K562 (cell line): ENCODE data around the gene RXRA. TPM values are rescaled to one million over a fixed set of nuclear protein-coding genes. Genes with fewer than 3 reads are reported as not detected.
A peak's percentile ranks its signal among the peaks of the same experiment; 100 is the strongest.

Source experiments
- ATAC-seq: fragments of 200-7000 bp; cut with Tn5 transposase; 3 replicates; pipeline ENCODE4 v1.9.1; 2020; ENCODE audit warnings: moderate library complexity
- BruUV-seq: library from RNA; stranded (reverse); fragments of 400-500 nt; replicated peaks from 2 replicates; lab custom pipeline; 2021; lab: Mats Ljungman, UMichigan
- CTCF ChIA-PET: fragments of 300-600 bp; formaldehyde crosslinking; extraction: SDS; loops from one replicate; lab custom pipeline; 2021; ENCODE audit warnings: low intra/inter-chr PET ratio; lab: Yijun Ruan, JAX
- POLR2A ChIA-PET: fragments of 300-600, 350-650 bp; sonication (Branson Sonifier 250); formaldehyde crosslinking; extraction: SDS; loops from one replicate; lab custom pipeline; 2021; ENCODE audit warnings: antibody characterized with exemption, inconsistent platforms; lab: Yijun Ruan, JAX
- DNase-seq, 4 experiments: peaks; one replicate each; pipeline versions ENCODE4 v3.0.0 to v3.0.0-alpha.2; 2011 to 2018; ENCODE audit warnings: low spot score in 3 of 4, mixed read lengths in 3 of 4; ENCODE audit errors: extremely low read depth in 1 of 4
- FAIRE-seq: peaks from 2 replicates; lab custom pipeline; 2011; peaks lifted over from hg19 to GRCh38; lab: Jason Lieb, UNC
- H2AFZ ChIP-seq: 2 replicates; pipeline ENCODE4 v1.6.0; 2011; ENCODE audit warnings: low read depth, low read length, control low read depth, inconsistent platforms
- H3K27ac ChIP-seq: fragments of 200-600 bp; 3 replicates; pipeline ENCODE4 v1.8.0; 2011; ENCODE audit warnings: low read depth, mild to moderate bottlenecking, control low read depth, inconsistent platforms, low read length, moderate library complexity, mixed read lengths; ENCODE audit errors: extremely low read depth
- H3K27me3 ChIP-seq, 2 experiments: fragments of 300-600 bp in 1 of 2; 2 replicates in 1 of 2; 3 replicates in 1 of 2; pipeline versions ENCODE4 v1.6.0 to v1.8.0; 2011; ENCODE audit warnings: inconsistent platforms in 2 of 2, low read length in 2 of 2, mild to moderate bottlenecking in 1 of 2, mixed read lengths in 1 of 2, moderate library complexity in 1 of 2; ENCODE audit not compliant: control insufficient read depth in 2 of 2, insufficient read depth in 2 of 2
- H3K36me3 ChIP-seq: fragments of 300-600 bp; 3 replicates; pipeline ENCODE4 v1.8.0; 2011; ENCODE audit warnings: mild to moderate bottlenecking, low read length, inconsistent platforms; ENCODE audit not compliant: control insufficient read depth, insufficient read depth
- H3K4me1 ChIP-seq, 2 experiments: fragments of 200-600 bp in 1 of 2; replicated peaks in 1 of 2; 2 replicates in 1 of 2; 3 replicates in 1 of 2; pipeline versions ENCODE4 v1.5.1 to v1.8.0; 2011; ENCODE audit warnings: inconsistent platforms in 2 of 2, low read length in 2 of 2, mild to moderate bottlenecking in 1 of 2, mixed read lengths in 1 of 2, moderate library complexity in 1 of 2; ENCODE audit not compliant: control insufficient read depth in 2 of 2, insufficient read depth in 2 of 2
- H3K4me2 ChIP-seq: 2 replicates; pipeline ENCODE4 v1.6.1; 2011; ENCODE audit warnings: low read length, control low read depth, inconsistent platforms, mixed read lengths; ENCODE audit not compliant: insufficient read depth
- H3K4me3 ChIP-seq: fragments of 200-600 bp; sonication (generic), shearing (Covaris generic); 2 replicates; pipeline ENCODE4 v1.5.1; 2016; ENCODE audit warnings: control low read depth, inconsistent platforms
- H3K79me2 ChIP-seq: fragments of 200-600 bp; 3 replicates; pipeline ENCODE4 v1.8.0; 2011; ENCODE audit warnings: low read length, inconsistent platforms; ENCODE audit not compliant: control insufficient read depth, insufficient read depth
- H3K9ac ChIP-seq, 2 experiments: 2 replicates each; pipeline versions ENCODE4 v1.6.0 to v1.6.1; 2011; ENCODE audit warnings: low read depth in 2 of 2, low read length in 2 of 2, control low read depth in 1 of 2, inconsistent platforms in 1 of 2, mild to moderate bottlenecking in 1 of 2, mixed read lengths in 1 of 2; ENCODE audit not compliant: insufficient read depth in 1 of 2
- H3K9me1 ChIP-seq: one replicate; pipeline ENCODE4 v1.6.0; 2011; ENCODE audit warnings: inconsistent platforms, mild to moderate bottlenecking, low read length, moderate library complexity; ENCODE audit not compliant: control insufficient read depth, insufficient read depth
- H3K9me3 ChIP-seq: replicated peaks from 2 replicates; pipeline ENCODE4 v1.5.1; 2011; ENCODE audit warnings: low read depth, low read length, inconsistent platforms; ENCODE audit not compliant: control insufficient read depth, insufficient read depth
- H4K20me1 ChIP-seq: replicated peaks from 2 replicates; pipeline ENCODE4 v1.6.1; 2011; ENCODE audit warnings: low read length, inconsistent platforms, mixed read lengths; ENCODE audit not compliant: control insufficient read depth, insufficient read depth
- CBFA2T3 ChIP-seq: fragments of 450-650 bp; IDR thresholded peaks from 2 replicates; pipeline ENCODE4 v1.6.1; 2017
- CBX5 ChIP-seq: IDR thresholded peaks from 2 replicates; pipeline ENCODE4 v1.6.1; 2014; ENCODE audit warnings: low read depth, borderline replicate concordance
- CTBP1 ChIP-seq: fragments of 450-650 bp; IDR thresholded peaks from 2 replicates; pipeline ENCODE4 v1.6.1; 2016; ENCODE audit warnings: borderline replicate concordance
- EP300 ChIP-seq: IDR thresholded peaks from 2 replicates; pipeline ENCODE4 v1.6.1; 2012; ENCODE audit warnings: low read length, improper control_type of control experiment
- FOXJ2 ChIP-seq: fragments of 200-800 bp; sonication (Bioruptor generic); IDR thresholded peaks from 2 replicates; pipeline ENCODE4 v1.6.1; 2016; ENCODE audit warnings: missing genetic modification characterization, missing compliant biosample characterization
- HSF4 ChIP-seq: fragments of 250-450 bp; sonication (Bioruptor Pico); IDR thresholded peaks from 2 replicates; pipeline ENCODE4 v2.1.2; 2022; ENCODE audit warnings: mild to moderate bottlenecking, moderate library complexity, borderline replicate concordance
- L3MBTL2 ChIP-seq: fragments of 450-650 bp; IDR thresholded peaks from 2 replicates; pipeline ENCODE4 v1.6.1; 2016; ENCODE audit warnings: mild to moderate bottlenecking, moderate library complexity
- MBD2 ChIP-seq: sonication (generic); IDR thresholded peaks from 2 replicates; pipeline ENCODE4 v1.6.1; 2016; ENCODE audit warnings: low read depth, borderline replicate concordance
- MCM7 ChIP-seq, 2 experiments: fragments of 450-650 bp; IDR thresholded peaks; 2 replicates each; pipeline ENCODE4 v1.6.1; 2016 to 2018
- NR3C1 ChIP-seq: sonication (generic); formaldehyde crosslinking; IDR thresholded peaks from 2 replicates; pipeline ENCODE4 v1.8.1; 2022; ENCODE audit warnings: missing genetic modification reagents
- NRF1 ChIP-seq, 2 experiments: fragments of 450-650 bp; IDR thresholded peaks in 1 of 2; conservative IDR thresholded peaks in 1 of 2; 2 replicates each; pipeline ENCODE4 v1.6.1; 2014; ENCODE audit warnings: mild to moderate bottlenecking in 2 of 2
- RCOR1 ChIP-seq, 2 experiments: IDR thresholded peaks; 2 replicates each; pipeline ENCODE4 v1.6.1; 2012; ENCODE audit warnings: low read depth in 2 of 2, low read length in 2 of 2, borderline replicate concordance in 1 of 2, improper control_type of control experiment in 1 of 2
- SMARCA4 ChIP-seq: fragments of 450-650 bp; IDR thresholded peaks from 2 replicates; pipeline ENCODE4 v1.6.1; 2016
- SOX6 ChIP-seq: fragments of 450-650 bp; IDR thresholded peaks from 2 replicates; pipeline ENCODE4 v1.6.1; 2014; ENCODE audit warnings: mild to moderate bottlenecking
- ZBTB33 ChIP-seq: sonication (generic); formaldehyde crosslinking; IDR thresholded peaks from 2 replicates; pipeline ENCODE4 v1.8.1; 2023; ENCODE audit warnings: mild to moderate bottlenecking, missing genetic modification reagents
- ZNF140 ChIP-seq: fragments of 250-450 bp; sonication (Bioruptor Pico); IDR thresholded peaks from 2 replicates; pipeline ENCODE4 v1.8.0; 2021; ENCODE audit warnings: moderate library complexity, mild to moderate bottlenecking, inconsistent platforms
- ZNF212 ChIP-seq: fragments of 450-650 bp; formaldehyde crosslinking; IDR thresholded peaks from 2 replicates; pipeline ENCODE4 v1.4.0; 2020; ENCODE audit warnings: mild to moderate bottlenecking
- WGBS: fragments of 100-300 bp; shearing (Covaris generic); methylation state at CpG from one replicate; pipeline ENCODE4 v1.1.6; 2016; ENCODE audit warnings: low coverage, mixed read lengths; ENCODE audit not compliant: insufficient coverage; ENCODE audit errors: missing lambda C conversion rate; 5-methylcytosine and 5-hydroxymethylcytosine counted together
- in situ Hi-C: fragments of 300-500 bp; cut with MboI; formaldehyde crosslinking; loops from 4 replicates; pipeline ENCODE4 v1.15.0; 2018; ENCODE audit warnings: inconsistent platforms, mixed read lengths
- intact Hi-C: fragments of 100-400 bp; cut with micrococcal nuclease; formaldehyde crosslinking; loops from 2 replicates; pipeline ENCODE4 v1.14.2; 2022
- polyA plus RNA-seq, 8 experiments: library from polyadenylated mRNA; depleted of rRNA in 4 of 8; stranded (reverse) in 5 of 8; unstranded in 3 of 8; fragments of >200 nt; fragmentation: Nextera tagmentation in 2 of 8; fragmentation: Illumina TruSeq in 1 of 8; extraction: Ambion mirVana in 2 of 8; extraction: Trizol in 1 of 8; gene quantifications; 2 replicates each; pipeline versions ENCODE4 v1.2.1 to v1.2.3, GENCODE V29; 2011 to 2014; ENCODE audit warnings: inconsistent platforms in 1 of 8, missing spikeins in 1 of 8
- total RNA-seq, 7 experiments: library from RNA; depleted of rRNA in 6 of 7; stranded (reverse); fragments of >200 nt in 6 of 7; fragmentation: Illumina TruSeq in 2 of 7; extraction: Trizol in 2 of 7; gene quantifications; 2 replicates each; pipeline versions ENCODE4 v1.2.1 to v1.2.3, GENCODE V29; 2011 to 2021; ENCODE audit warnings: low replicate concordance in 1 of 7
- TF ChIP-seq, protein P1 (sequence below), 2 experiments: fragments of 450-650 bp in 1 of 2; sonication (generic) in 1 of 2; formaldehyde crosslinking in 1 of 2; IDR thresholded peaks in 1 of 2; conservative IDR thresholded peaks in 1 of 2; 2 replicates each; pipeline versions ENCODE4 v1.6.1 to v1.8.1; 2016 to 2023; ENCODE audit warnings: mild to moderate bottlenecking in 2 of 2, moderate library complexity in 2 of 2, inconsistent platforms in 1 of 2, missing genetic modification reagents in 1 of 2
- TF ChIP-seq, protein P2 (sequence below): sonication (generic); formaldehyde crosslinking; IDR thresholded peaks from 2 replicates; pipeline ENCODE4 v1.8.1; 2023; ENCODE audit warnings: mild to moderate bottlenecking, missing genetic modification reagents

Gene RXRA
- total and polyA plus RNA-seq, 9 of the 15 experiments (the other 6 are each of a cell fraction or from before 2014, with no cell fraction given) = 0.35 to 23.6 (median 4.6) TPM

DNA sequence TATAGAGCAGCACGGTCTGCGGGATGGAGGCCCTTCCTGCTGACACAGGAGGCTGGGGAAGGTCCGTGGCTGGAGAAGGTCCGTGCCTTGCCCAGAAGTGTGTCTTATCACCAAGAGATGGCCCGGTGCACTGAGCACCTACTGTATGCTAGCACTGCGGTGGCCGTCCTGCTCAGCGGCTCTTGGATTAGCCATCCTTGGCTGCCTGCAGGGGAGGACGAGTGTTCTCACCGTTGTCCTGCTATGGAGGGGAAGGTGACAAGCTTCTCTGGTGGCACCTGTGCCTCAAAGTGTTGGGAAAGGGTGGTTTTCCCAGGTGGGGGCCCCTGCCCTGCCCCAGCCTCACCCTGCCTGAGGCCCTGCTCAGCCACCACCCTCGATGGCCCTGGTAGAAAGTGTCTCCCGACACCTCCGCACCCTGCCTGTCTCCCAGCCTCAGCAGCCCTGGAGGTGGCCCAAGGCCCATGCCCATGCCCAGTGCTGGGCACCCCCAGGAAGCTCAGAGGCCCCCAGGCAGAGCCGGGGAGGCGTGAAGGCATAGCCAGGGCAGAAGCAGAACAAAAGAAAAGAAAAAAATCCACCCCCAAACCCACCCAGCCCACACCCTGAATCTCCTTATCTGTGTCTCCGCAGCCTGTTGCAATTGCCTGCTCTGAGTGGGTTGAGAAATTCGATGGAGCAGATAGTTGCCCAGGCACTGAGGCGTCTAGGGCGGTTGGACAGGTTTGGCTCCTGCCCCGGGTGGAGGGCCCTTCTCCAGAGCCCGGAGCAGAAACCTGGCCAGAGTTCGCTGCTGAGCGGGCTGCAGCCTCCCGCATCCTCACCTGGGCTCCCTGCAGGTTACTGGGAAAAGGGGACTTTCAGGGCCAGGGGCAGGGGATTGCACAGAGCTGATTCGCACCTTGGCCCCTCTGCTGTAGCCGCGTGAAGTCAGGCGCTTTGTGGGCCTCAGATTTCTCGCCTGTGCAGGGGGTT lies 30.5 kb downstream of the RXRA start:
- H3K4me2 ChIP-seq = peak overlapping the region; percentile 50; the same call in 1 of the 2 replicates
- no peak overlapping the region for H3K27ac ChIP-seq
- BruUV-seq = no TSS peak
- H3K9me1 ChIP-seq = peaks cover 10% of the 10 kb centered on the region
- CTCF ChIA-PET = no interaction called here
- no peaks in the 10 kb centered on the region for H3K36me3 ChIP-seq
- no peak overlapping the region for H2AFZ ChIP-seq
- H3K4me3 ChIP-seq = no peak overlapping the region
- intact Hi-C loops (no loop called here), in situ Hi-C loops (no loop called here)
- peaks cover 86% of the 10 kb centered on the region for H4K20me1 ChIP-seq
- DNase-seq = peak; percentile 86 to 88 (median 87)
- POLR2A ChIA-PET = no interaction called here
- H3K9me3 ChIP-seq = no peaks in the 10 kb centered on the region
- WGBS = 13% methylated on average over 26 of the region's 29 CpGs
- FAIRE-seq = peak; percentile 97
- H3K27me3 ChIP-seq = no peaks in the 10 kb centered on the region
- peaks cover 25% of the 10 kb centered on the region; the same call in 2 of the 3 replicates for H3K79me2 ChIP-seq
- ATAC-seq = peak; percentile 90
- H3K4me1 ChIP-seq = peaks cover 19 to 97% of the 10 kb centered on the region in 2 experiments
- H3K9ac ChIP-seq = peak overlapping the region in 1 of 2 experiments; percentile 80; a peak in 2 of 4 replicates
- TF ChIP-seq SMARCA4 (peak; percentile 81), NRF1 (conservative IDR thresholded peaks at IDR 0.05 in 1 of 2, IDR thresholded peaks at IDR 0.05 in 1 of 2) (peak; percentile 30 to 38; a peak in 3 of 4 replicates), ZNF212 (CRISPR knock-in tag) (no peak), EP300 (peak; percentile 82), L3MBTL2 (peak; percentile 34; the same call in 1 of the 2 replicates), FOXJ2 (tag) (peak; percentile 39; the same call in 1 of the 2 replicates), CBFA2T3 (peak; percentile 90), SOX6 (peak; percentile 72), NR3C1 (CRISPR knock-in tag) (no peak), CTBP1 (peak; percentile 61; the same call in 1 of the 2 replicates), ZNF140 (CRISPR knock-in tag) (no peak), CBX5 (no peak), RCOR1 (IDR thresholded peaks at IDR 0.05; ENCODE audit: borderline replicate concordance in 1 of 2, low read depth in 2 of 2, low read length in 2 of 2) (peak in 1 of 2 experiments; percentile 88; a peak in 2 of 4 replicates), MBD2 (peak; percentile 58; the same call in 1 of the 2 replicates), MCM7 (IDR thresholded peaks at IDR 0.05) (no peak), HSF4 (no peak), ZBTB33 (CRISPR knock-in tag) (peak; percentile 44; the same call in 1 of the 2 replicates)
- TF ChIP-seq, protein P1, sequence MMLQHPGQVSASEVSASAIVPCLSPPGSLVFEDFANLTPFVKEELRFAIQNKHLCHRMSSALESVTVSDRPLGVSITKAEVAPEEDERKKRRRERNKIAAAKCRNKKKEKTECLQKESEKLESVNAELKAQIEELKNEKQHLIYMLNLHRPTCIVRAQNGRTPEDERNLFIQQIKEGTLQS (IDR thresholded peaks at IDR 0.05) = no peak
- TF ChIP-seq, protein P1 (CRISPR knock-in tag; conservative IDR thresholded peaks at IDR 0.05) = no peak
- TF ChIP-seq, protein P2, sequence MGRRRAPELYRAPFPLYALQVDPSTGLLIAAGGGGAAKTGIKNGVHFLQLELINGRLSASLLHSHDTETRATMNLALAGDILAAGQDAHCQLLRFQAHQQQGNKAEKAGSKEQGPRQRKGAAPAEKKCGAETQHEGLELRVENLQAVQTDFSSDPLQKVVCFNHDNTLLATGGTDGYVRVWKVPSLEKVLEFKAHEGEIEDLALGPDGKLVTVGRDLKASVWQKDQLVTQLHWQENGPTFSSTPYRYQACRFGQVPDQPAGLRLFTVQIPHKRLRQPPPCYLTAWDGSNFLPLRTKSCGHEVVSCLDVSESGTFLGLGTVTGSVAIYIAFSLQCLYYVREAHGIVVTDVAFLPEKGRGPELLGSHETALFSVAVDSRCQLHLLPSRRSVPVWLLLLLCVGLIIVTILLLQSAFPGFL = no peak
